OCI-LY7 (cell line): ENCODE results near the gene RPP25L. TPM values are rescaled to one million over a fixed set of nuclear protein-coding genes. Genes with fewer than 3 reads are reported as not detected.

ENCODE experiments used
- BruUV-seq: library from RNA; stranded (reverse); fragments of 400-500 nt; replicated peaks from 2 replicates; lab custom pipeline; 2021; lab: Mats Ljungman, UMichigan
- CTCF ChIA-PET: fragments of 300-600 bp; sonication (Branson Sonifier 250); formaldehyde crosslinking; loops from one replicate; lab custom pipeline; 2022; ENCODE audit warnings: antibody characterized with exemption; ENCODE audit not compliant: unreplicated experiment; lab: Charles Lee
- POLR2A ChIA-PET: fragments of 300-600 bp; sonication (Branson Sonifier 250); formaldehyde crosslinking; loops from one replicate; lab custom pipeline; 2022; ENCODE audit warnings: antibody characterized with exemption; lab: Charles Lee
- DNase-seq: peaks from one replicate; pipeline ENCODE4 v3.0.0-alpha.2; 2015; ENCODE audit warnings: low spot score
- H2AFZ ChIP-seq: fragments of 200-600 bp; sonication (generic), shearing (Covaris generic); 2 replicates; pipeline ENCODE4 v1.6.1; 2014; ENCODE audit warnings: mild to moderate bottlenecking, antibody characterized with exemption, low read length, moderate library complexity
- H3K27ac ChIP-seq: fragments of 200-600 bp; sonication (generic); 2 replicates; pipeline ENCODE4 v1.5.1; 2014; ENCODE audit warnings: mixed run types, low read depth, mild to moderate bottlenecking, moderate library complexity, low read length, inconsistent platforms; ENCODE audit not compliant: poor library complexity, severe bottlenecking
- H3K36me3 ChIP-seq: fragments of 200-600 bp; sonication (generic); 2 replicates; pipeline ENCODE4 v1.6.1; 2014; ENCODE audit warnings: mild to moderate bottlenecking, antibody characterized with exemption, low read length, moderate library complexity, mixed read lengths; ENCODE audit not compliant: insufficient read depth
- H3K4me1 ChIP-seq: fragments of 200-600 bp; sonication (generic); 2 replicates; pipeline ENCODE4 v1.5.1; 2014; ENCODE audit warnings: mild to moderate bottlenecking, low read length; ENCODE audit not compliant: insufficient read depth, poor library complexity, severe bottlenecking
- H3K4me2 ChIP-seq: fragments of 200-600 bp; sonication (generic); 2 replicates; pipeline ENCODE4 v1.6.1; 2014; ENCODE audit warnings: mild to moderate bottlenecking, low read length
- H3K4me3 ChIP-seq: fragments of 200-600 bp; sonication (generic); 2 replicates; pipeline ENCODE4 v1.5.1; 2014; ENCODE audit warnings: mild to moderate bottlenecking, low read depth, low read length; ENCODE audit not compliant: poor library complexity, severe bottlenecking
- H3K79me2 ChIP-seq: fragments of 200-600 bp; sonication (generic); 2 replicates; pipeline ENCODE4 v1.6.1; 2016; ENCODE audit warnings: low read depth, mild to moderate bottlenecking, low read length, moderate library complexity, mixed read lengths; ENCODE audit not compliant: insufficient read depth
- H3K9me2 ChIP-seq: fragments of 200-600 bp; sonication (generic); 2 replicates; pipeline ENCODE4 v1.6.1; 2016; ENCODE audit warnings: mild to moderate bottlenecking, low read length, mixed read lengths; ENCODE audit not compliant: insufficient read depth
- H3K9me3 ChIP-seq: fragments of 200-600 bp; sonication (generic); 2 replicates; pipeline ENCODE4 v1.6.1; 2014; ENCODE audit warnings: mild to moderate bottlenecking, mixed run types, low read length, mixed read lengths
- H4K20me1 ChIP-seq: fragments of 200-600 bp; sonication (generic); 2 replicates; pipeline ENCODE4 v1.6.1; 2014; ENCODE audit warnings: mild to moderate bottlenecking, antibody characterized with exemption, low read length, moderate library complexity, mixed read lengths; ENCODE audit not compliant: insufficient read depth
- CTCF ChIP-seq: fragments of 200-600 bp; sonication (generic); conservative IDR thresholded peaks from 2 replicates; pipeline ENCODE4 v1.5.1; 2014; ENCODE audit warnings: mild to moderate bottlenecking, antibody characterized with exemption, low read length, moderate library complexity, mixed read lengths
- EZH2phosphoT487 ChIP-seq: fragments of 200-600 bp; sonication (generic); IDR thresholded peaks from 2 replicates; pipeline ENCODE4 v1.6.1; 2018; ENCODE audit warnings: low read depth, borderline replicate concordance, mild to moderate bottlenecking, mixed run types, antibody characterized with exemption, low read length, moderate library complexity, mixed read lengths
- intact Hi-C: fragments of 100-400 bp; cut with micrococcal nuclease; formaldehyde crosslinking; loops from one replicate; pipeline ENCODE4 v1.10.0; 2022; ENCODE audit not compliant: unreplicated experiment
- total RNA-seq, 2 experiments: library from RNA; depleted of rRNA in 1 of 2; stranded (reverse); fragments of >200 nt in 1 of 2; shearing (Covaris generic) in 1 of 2; gene quantifications; 2 replicates each; pipeline ENCODE4 v1.2.3, GENCODE V29; 2014 to 2022

Gene RPP25L
- total RNA-seq, 2 experiments from 2014 or later: 33.7 to 40.3 TPM

GRCh38 chr9:34607331-34607730 lies 4.6 kb downstream of the RPP25L start:
- H3K9me3 ChIP-seq: no peaks in the 10 kb centered on the region
- no peak for DNase-seq
- H3K9me2 ChIP-seq: no peaks in the 10 kb centered on the region
- no TSS peak for BruUV-seq
- H3K27ac ChIP-seq: no peak overlapping the region
- H3K4me1 ChIP-seq: peaks cover 13% of the 10 kb centered on the region
- intact Hi-C loops: no loop called here
- POLR2A ChIA-PET: no interaction called here
- CTCF ChIA-PET: no interaction called here
- peaks cover 11% of the 10 kb centered on the region; the same call in 1 of the 2 replicates for H3K79me2 ChIP-seq
- H3K36me3 ChIP-seq: peaks cover 10% of the 10 kb centered on the region; the same call in 1 of the 2 replicates
- no peak for TF ChIP-seq EZH2phosphoT487
- TF ChIP-seq CTCF: no peak
- H3K4me2 ChIP-seq: no peak overlapping the region
- H4K20me1 ChIP-seq: no peaks in the 10 kb centered on the region
- H2AFZ ChIP-seq: no peak overlapping the region
- H3K4me3 ChIP-seq: no peak overlapping the region

GRCh38 chr9:34606905-34607304 lies 5.0 kb downstream of the RPP25L start:
- intact Hi-C loops: no loop called here
- no TSS peak for BruUV-seq

More at GRCh38 chr9:34606905-34607304, 5.0 kb downstream of the RPP25L start:
- H3K27ac ChIP-seq: no peak overlapping the region
- no peak for DNase-seq
- ChIA-PET POLR2A (interaction anchor here (0.5 kb wide), 1 partner anchor 436 kb away, joined by 4 read pairs; no protein-coding TSS in a partner anchor), CTCF (interaction anchor here (0.8 kb wide), 1 partner anchor 40 kb away, joined by 3 read pairs; no protein-coding TSS in a partner anchor)
- H2AFZ ChIP-seq: no peak overlapping the region
- peaks cover 11% of the 10 kb centered on the region for H3K4me1 ChIP-seq
- peaks cover 10% of the 10 kb centered on the region; the same call in 1 of the 2 replicates for H3K36me3 ChIP-seq
- peaks cover 11% of the 10 kb centered on the region; the same call in 1 of the 2 replicates for H3K79me2 ChIP-seq
- H3K9me2 ChIP-seq: no peaks in the 10 kb centered on the region
- no peak overlapping the region for H3K4me2 ChIP-seq
- TF ChIP-seq EZH2phosphoT487: no peak
- no peak for TF ChIP-seq CTCF
- no peak overlapping the region for H3K4me3 ChIP-seq
- no peaks in the 10 kb centered on the region for H3K9me3 ChIP-seq
- no peaks in the 10 kb centered on the region for H4K20me1 ChIP-seq
